ENCODE data around the gene TMEM200C.

- no peak for TF ChIP-seq EZH2phosphoT487 (IDR thresholded peaks at IDR 0.05; ENCODE audit: borderline replicate concordance, low read depth, low read length)
- TF ChIP-seq, protein P1, sequence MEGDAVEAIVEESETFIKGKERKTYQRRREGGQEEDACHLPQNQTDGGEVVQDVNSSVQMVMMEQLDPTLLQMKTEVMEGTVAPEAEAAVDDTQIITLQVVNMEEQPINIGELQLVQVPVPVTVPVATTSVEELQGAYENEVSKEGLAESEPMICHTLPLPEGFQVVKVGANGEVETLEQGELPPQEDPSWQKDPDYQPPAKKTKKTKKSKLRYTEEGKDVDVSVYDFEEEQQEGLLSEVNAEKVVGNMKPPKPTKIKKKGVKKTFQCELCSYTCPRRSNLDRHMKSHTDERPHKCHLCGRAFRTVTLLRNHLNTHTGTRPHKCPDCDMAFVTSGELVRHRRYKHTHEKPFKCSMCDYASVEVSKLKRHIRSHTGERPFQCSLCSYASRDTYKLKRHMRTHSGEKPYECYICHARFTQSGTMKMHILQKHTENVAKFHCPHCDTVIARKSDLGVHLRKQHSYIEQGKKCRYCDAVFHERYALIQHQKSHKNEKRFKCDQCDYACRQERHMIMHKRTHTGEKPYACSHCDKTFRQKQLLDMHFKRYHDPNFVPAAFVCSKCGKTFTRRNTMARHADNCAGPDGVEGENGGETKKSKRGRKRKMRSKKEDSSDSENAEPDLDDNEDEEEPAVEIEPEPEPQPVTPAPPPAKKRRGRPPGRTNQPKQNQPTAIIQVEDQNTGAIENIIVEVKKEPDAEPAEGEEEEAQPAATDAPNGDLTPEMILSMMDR (conservative IDR thresholded peaks at IDR 0.05; ENCODE audit: low read length), result no peak
Observed at GRCh38 chr18:5895876-5896740, 786 bp upstream of the TMEM200C start.

All from OCI-LY7 (cell line).